ENCODE measurements around the gene AADACL3.

GRCh38 chr1:12761781-12762180 is 45.9 kb downstream of the AADACL3 start:
- TF ChIP-seq, protein P1, sequence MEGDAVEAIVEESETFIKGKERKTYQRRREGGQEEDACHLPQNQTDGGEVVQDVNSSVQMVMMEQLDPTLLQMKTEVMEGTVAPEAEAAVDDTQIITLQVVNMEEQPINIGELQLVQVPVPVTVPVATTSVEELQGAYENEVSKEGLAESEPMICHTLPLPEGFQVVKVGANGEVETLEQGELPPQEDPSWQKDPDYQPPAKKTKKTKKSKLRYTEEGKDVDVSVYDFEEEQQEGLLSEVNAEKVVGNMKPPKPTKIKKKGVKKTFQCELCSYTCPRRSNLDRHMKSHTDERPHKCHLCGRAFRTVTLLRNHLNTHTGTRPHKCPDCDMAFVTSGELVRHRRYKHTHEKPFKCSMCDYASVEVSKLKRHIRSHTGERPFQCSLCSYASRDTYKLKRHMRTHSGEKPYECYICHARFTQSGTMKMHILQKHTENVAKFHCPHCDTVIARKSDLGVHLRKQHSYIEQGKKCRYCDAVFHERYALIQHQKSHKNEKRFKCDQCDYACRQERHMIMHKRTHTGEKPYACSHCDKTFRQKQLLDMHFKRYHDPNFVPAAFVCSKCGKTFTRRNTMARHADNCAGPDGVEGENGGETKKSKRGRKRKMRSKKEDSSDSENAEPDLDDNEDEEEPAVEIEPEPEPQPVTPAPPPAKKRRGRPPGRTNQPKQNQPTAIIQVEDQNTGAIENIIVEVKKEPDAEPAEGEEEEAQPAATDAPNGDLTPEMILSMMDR (conservative IDR thresholded peaks at IDR 0.05; ENCODE audit: low read length), result no peak
- no peak for TF ChIP-seq EZH2phosphoT487 (IDR thresholded peaks at IDR 0.05; ENCODE audit: borderline replicate concordance)
